Measurements from ENCODE around the gene LRMDA. TPM values are rescaled to one million over a fixed set of nuclear protein-coding genes. Genes with fewer than 3 reads are reported as not detected.

The LRMDA gene
- total RNA-seq, 6 experiments from 2014 or later, result 0.32 TPM; not detected in 5

GRCh38 chr10:75841266-75841665 is 409.8 kb downstream of the LRMDA start:
- no peak overlapping the region for H3K27ac Mint-ChIP-seq
- peaks cover 8% of the 10 kb centered on the region for H3K27me3 Mint-ChIP-seq (ENCODE audit: insufficient read depth)
- no peak for TF ChIP-seq CTCF (IDR thresholded peaks at IDR 0.05)
- no peaks in the 10 kb centered on the region for H3K36me3 Mint-ChIP-seq (ENCODE audit: low read depth)
- H3K4me1 Mint-ChIP-seq (ENCODE audit: low read depth), result no peaks in the 10 kb centered on the region
- H3K4me3 Mint-ChIP-seq, result no peak overlapping the region
- no peaks in the 10 kb centered on the region for H3K9me3 Mint-ChIP-seq
- DNase-seq, result no peak

- Mint-ChIP-seq H3K4me1 (ENCODE audit: low read depth) (no peaks in the 10 kb centered on the region), H3K9me3 (no peaks in the 10 kb centered on the region), H3K27me3 (ENCODE audit: insufficient read depth) (peaks cover 8% of the 10 kb centered on the region; the same call in 1 of the 2 replicates), H3K36me3 (ENCODE audit: low read depth) (no peaks in the 10 kb centered on the region), H3K4me3 (no peak overlapping the region), H3K27ac (no peak overlapping the region)
- no peak for TF ChIP-seq CTCF (IDR thresholded peaks at IDR 0.05)
- no peak for DNase-seq
These were observed 413.9 kb downstream of the LRMDA start for GRCh38 chr10:75845176-75845947.

GRCh38 chr10:75847477-75847876 is 416.1 kb downstream of the LRMDA start:
- no peaks in the 10 kb centered on the region for H3K4me1 Mint-ChIP-seq (ENCODE audit: low read depth)
- H3K36me3 Mint-ChIP-seq (ENCODE audit: low read depth), result no peaks in the 10 kb centered on the region
- no peak overlapping the region for H3K27ac Mint-ChIP-seq
- no peak overlapping the region for H3K4me3 Mint-ChIP-seq
- no peak for DNase-seq
- peaks cover 8% of the 10 kb centered on the region; the same call in 1 of the 2 replicates for H3K27me3 Mint-ChIP-seq (ENCODE audit: insufficient read depth)
- H3K9me3 Mint-ChIP-seq, result no peaks in the 10 kb centered on the region
- no peak for TF ChIP-seq CTCF (IDR thresholded peaks at IDR 0.05)

- DNase-seq, result no peak
- TF ChIP-seq CTCF (IDR thresholded peaks at IDR 0.05), result no peak
- Mint-ChIP-seq H3K4me3 (no peak overlapping the region), H3K27me3 (ENCODE audit: insufficient read depth) (peaks cover 3% of the 10 kb centered on the region; the same call in 1 of the 2 replicates), H3K27ac (no peak overlapping the region), H3K36me3 (ENCODE audit: low read depth) (no peaks in the 10 kb centered on the region), H3K4me1 (ENCODE audit: low read depth) (no peaks in the 10 kb centered on the region), H3K9me3 (peaks cover 6% of the 10 kb centered on the region; the same call in 1 of the 2 replicates)
These were observed 420.3 kb downstream of the LRMDA start for GRCh38 chr10:75851580-75852345.

GRCh38 chr10:75852851-75853484 is 421.5 kb downstream of the LRMDA start:
- Mint-ChIP-seq H3K27ac (no peak overlapping the region), H3K4me3 (no peak overlapping the region), H3K9me3 (peaks cover 6% of the 10 kb centered on the region; the same call in 1 of the 2 replicates), H3K4me1 (ENCODE audit: low read depth) (no peaks in the 10 kb centered on the region), H3K36me3 (ENCODE audit: low read depth) (no peaks in the 10 kb centered on the region), H3K27me3 (ENCODE audit: insufficient read depth) (peaks cover 3% of the 10 kb centered on the region; the same call in 1 of the 2 replicates)
- TF ChIP-seq CTCF (IDR thresholded peaks at IDR 0.05), result peak; percentile 55
- no peak for DNase-seq
